Stimulated activated CD4-positive, alpha-beta T cell treated with anti-CD3 and anti-CD28 coated beads, Interleukin-15, amount 100 ng/mL, for 1 hour (primary cell): ENCODE results near the gene INA.
A peak's percentile ranks its signal among the peaks of the same experiment; 100 is the strongest.

Experiments used
- DNase-seq, 2 donors: peaks; one replicate each; pipeline ENCODE4 v3.0.0-alpha.2; 2020; ENCODE audit warnings: low read depth in 1 of 2, low spot score in 1 of 2

Gene INA

GRCh38 chr10:103273041-103273441, 3.9 kb upstream of the INA start:
- no peak for DNase-seq

- no peak for DNase-seq
Measured at GRCh38 chr10:103276251-103276895, 565 bp upstream of the INA start.

- DNase-seq = no peak
Measured at GRCh38 chr10:103277713-103278536, 987 bp downstream of the INA start.

GRCh38 chr10:103278537-103278823, 1.5 kb downstream of the INA start:
- DNase-seq = no peak

- DNase-seq = peak in 1 of 2 donors; percentile 26
Measured at GRCh38 chr10:103278862-103279298, 1.9 kb downstream of the INA start.

GRCh38 chr10:103280031-103280430, 3.1 kb downstream of the INA start:
- DNase-seq = no peak

GRCh38 chr10:103280506-103280905, 3.6 kb downstream of the INA start:
- DNase-seq = no peak

- DNase-seq = no peak
Measured at GRCh38 chr10:103281753-103282152, 4.8 kb downstream of the INA start.

GRCh38 chr10:103282961-103283360, 6.0 kb downstream of the INA start:
- no peak for DNase-seq

GRCh38 chr10:103284170-103284569, 7.2 kb downstream of the INA start:
- no peak for DNase-seq

GRCh38 chr10:103287992-103288391, 11.1 kb downstream of the INA start:
- no peak for DNase-seq

GRCh38 chr10:103291588-103291987, 14.7 kb downstream of the INA start:
- no peak for DNase-seq

- no peak for DNase-seq
Measured at GRCh38 chr10:103295374-103296015, 18.6 kb downstream of the INA start.

GRCh38 chr10:103307594-103307993, 30.7 kb downstream of the INA start:
- no peak for DNase-seq

- DNase-seq = no peak
Measured at GRCh38 chr10:103310197-103310596, 33.3 kb downstream of the INA start.

- no peak for DNase-seq
Measured at GRCh38 chr10:103316087-103316486, 39.1 kb downstream of the INA start.

- no peak for DNase-seq
Measured at GRCh38 chr10:103327906-103328305, 51.0 kb downstream of the INA start.

- DNase-seq = no peak
Measured at GRCh38 chr10:103333934-103334520, 57.1 kb downstream of the INA start.

- DNase-seq = no peak
Measured at GRCh38 chr10:103334567-103334966, 57.6 kb downstream of the INA start.

- no peak for DNase-seq
Measured at GRCh38 chr10:103336370-103336769, 59.4 kb downstream of the INA start.
